Activated naive CD8-positive, alpha-beta T cell treated with anti-CD3 and anti-CD28 coated beads, Interleukin-2, amount 10 ng/mL, durations not matched to agents 7 days and 5 days (primary cell): ENCODE data around the gene ARFGEF3. TPM values are rescaled to one million over a fixed set of nuclear protein-coding genes. Genes with fewer than 3 reads are reported as not detected.

Experiments
- ATAC-seq: fragments of 150-1000 bp; cut with Tn5 transposase; one replicate; pipeline ENCODE4 v1.10.0; 2021; ENCODE audit warnings: low read depth, moderate library complexity
- POLR2A ChIA-PET: fragments of 350-600 bp; sonication (Branson Sonifier 250); formaldehyde crosslinking; loops from one replicate; lab custom pipeline; 2021; ENCODE audit warnings: antibody characterized with exemption; lab: Charles Lee
- DNase-seq: peaks from one replicate; pipeline ENCODE4 v3.0.0; 2021
- H3K27ac Mint-ChIP-seq: one replicate; pipeline ENCODE4 v1.8.0; 2022; ENCODE audit warnings: mild to moderate bottlenecking, mixed read lengths
- H3K27me3 Mint-ChIP-seq: one replicate; pipeline ENCODE4 v1.8.0; 2022; ENCODE audit warnings: mild to moderate bottlenecking, moderate library complexity, mixed read lengths
- H3K36me3 Mint-ChIP-seq: one replicate; pipeline ENCODE4 v1.8.0; 2021; ENCODE audit warnings: mild to moderate bottlenecking, mixed read lengths
- H3K4me1 Mint-ChIP-seq: one replicate; pipeline ENCODE4 v1.8.0; 2021; ENCODE audit warnings: mixed read lengths
- H3K4me3 Mint-ChIP-seq: one replicate; pipeline ENCODE4 v1.8.0; 2022; ENCODE audit warnings: mild to moderate bottlenecking, moderate library complexity, mixed read lengths
- H3K9me3 Mint-ChIP-seq: one replicate; pipeline ENCODE4 v1.8.0; 2021; ENCODE audit warnings: mixed read lengths
- total RNA-seq, 2 experiments: library from RNA; stranded (reverse); gene quantifications; one replicate each; pipeline ENCODE4 v1.2.3, GENCODE V29; 2021

ARFGEF3 gene
- total RNA-seq, 2 experiments from 2014 or later, result 0.28 to 0.30 TPM

- Mint-ChIP-seq H3K4me1 (no peaks in the 10 kb centered on the region), H3K27ac (no peak overlapping the region), H3K9me3 (no peaks in the 10 kb centered on the region), H3K27me3 (peaks cover 8% of the 10 kb centered on the region), H3K36me3 (no peaks in the 10 kb centered on the region), H3K4me3 (no peak overlapping the region)
- POLR2A ChIA-PET, result no interaction called here
- no peak for ATAC-seq
- no peak for DNase-seq
These were observed 148.6 kb downstream of the ARFGEF3 start for GRCh38 chr6:138310294-138310693.

DNA sequence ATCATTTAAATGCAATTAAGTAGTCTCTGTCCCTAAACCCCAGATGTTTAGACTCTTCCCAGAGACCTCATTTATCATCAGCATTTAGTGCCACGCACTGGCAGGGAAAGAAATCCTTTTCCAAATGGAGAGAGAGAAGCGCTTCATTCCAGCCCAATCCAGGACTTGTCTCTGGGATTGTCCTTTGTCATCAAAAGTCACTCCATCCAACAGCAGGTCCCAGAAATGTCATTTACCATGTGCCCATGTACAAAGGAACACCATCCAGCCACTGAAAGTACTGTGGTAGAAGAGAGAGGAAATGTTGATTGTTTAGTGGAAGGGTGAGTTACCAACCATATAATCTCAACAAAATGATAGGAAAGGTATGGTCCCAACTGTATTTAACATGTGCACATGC lies 149.1 kb downstream of the ARFGEF3 start:
- ATAC-seq (no peak), DNase-seq (no peak)
- Mint-ChIP-seq H3K4me1 (no peaks in the 10 kb centered on the region), H3K9me3 (no peaks in the 10 kb centered on the region), H3K27ac (no peak overlapping the region), H3K36me3 (no peaks in the 10 kb centered on the region), H3K4me3 (no peak overlapping the region), H3K27me3 (peaks cover 8% of the 10 kb centered on the region)
- POLR2A ChIA-PET, result no interaction called here

DNA sequence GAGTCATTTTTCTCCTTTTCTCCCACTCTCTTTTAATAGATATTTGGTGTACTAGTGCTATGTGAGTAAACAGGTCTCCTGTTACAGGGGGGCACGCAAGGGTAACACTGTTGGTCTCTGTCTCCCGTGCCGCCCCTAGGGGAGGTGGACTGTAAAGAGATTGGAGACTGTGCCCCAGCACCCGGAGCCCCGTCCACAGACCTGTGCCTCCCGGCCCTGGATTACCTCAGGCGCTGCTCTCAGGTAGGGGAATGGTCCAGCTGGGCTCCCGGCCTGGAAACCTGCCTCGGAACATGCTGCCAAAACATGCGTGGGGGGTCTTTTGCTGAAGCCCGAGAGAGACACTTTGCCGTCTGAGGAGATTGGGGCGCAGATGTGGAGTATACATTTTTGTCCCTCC lies 149.5 kb downstream of the ARFGEF3 start:
- H3K9me3 Mint-ChIP-seq, result no peaks in the 10 kb centered on the region
- peaks cover 8% of the 10 kb centered on the region for H3K27me3 Mint-ChIP-seq

DNA sequence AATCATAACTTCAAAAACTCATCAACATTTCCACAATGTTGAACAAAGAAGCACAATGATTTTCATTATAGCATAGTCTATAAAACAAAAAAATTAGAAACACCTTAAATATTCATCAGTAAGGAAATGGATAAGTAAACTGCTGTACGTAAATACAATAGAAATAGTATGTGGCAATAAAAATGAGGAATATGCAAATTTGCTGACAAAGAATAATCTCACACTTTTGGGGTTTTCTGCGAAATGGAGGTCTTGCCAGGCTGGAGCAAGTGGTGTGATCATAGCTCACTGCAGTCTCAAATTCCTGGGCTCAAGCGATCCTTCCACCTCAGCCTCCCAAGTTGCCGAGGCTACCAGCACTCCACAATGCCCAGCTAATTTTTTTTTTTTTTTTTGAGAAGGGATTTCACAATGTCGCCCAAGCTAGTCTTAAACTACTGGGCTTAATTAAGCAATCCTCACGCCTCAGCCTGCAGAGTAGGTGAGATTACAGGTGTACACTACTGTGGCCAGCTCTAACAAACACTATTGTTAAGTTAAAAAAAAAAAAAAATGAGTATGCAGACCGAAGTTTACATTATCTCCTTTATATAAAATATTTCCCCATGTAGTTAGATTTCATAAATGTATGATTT lies 157.1 kb downstream of the ARFGEF3 start:
- Mint-ChIP-seq H3K36me3 (no peaks in the 10 kb centered on the region), H3K27me3 (peaks cover 6% of the 10 kb centered on the region), H3K4me1 (no peaks in the 10 kb centered on the region), H3K27ac (no peak overlapping the region), H3K4me3 (no peak overlapping the region), H3K9me3 (no peaks in the 10 kb centered on the region)
- ATAC-seq (no peak), DNase-seq (no peak)
- POLR2A ChIA-PET, result no interaction called here

More for the DNA sequence above, 149.5 kb downstream of the ARFGEF3 start:
- Mint-ChIP-seq H3K36me3 (no peaks in the 10 kb centered on the region), H3K4me1 (no peaks in the 10 kb centered on the region), H3K4me3 (no peak overlapping the region), H3K27ac (no peak overlapping the region)
- DNase-seq (no peak), ATAC-seq (no peak)
- POLR2A ChIA-PET, result no interaction called here

DNA sequence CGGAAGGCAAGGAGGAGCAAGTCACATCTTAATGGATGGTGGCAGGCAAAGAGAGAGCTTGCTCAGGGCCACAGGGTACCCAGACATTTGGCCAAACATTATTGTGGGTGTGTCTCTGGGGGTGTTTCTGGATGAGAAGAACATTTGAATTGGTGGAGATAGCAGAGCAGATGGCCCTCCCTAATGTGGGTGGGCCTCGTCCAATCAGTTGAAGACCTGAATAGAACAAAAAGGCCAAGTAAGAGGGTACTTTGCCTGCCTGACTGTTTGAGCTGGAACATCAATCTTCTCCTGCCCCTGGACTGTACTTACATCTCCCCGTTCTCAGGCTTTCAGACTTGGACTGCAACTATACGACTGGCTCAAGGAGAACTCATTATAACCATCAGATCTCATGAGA lies 160.2 kb downstream of the ARFGEF3 start:
- Mint-ChIP-seq H3K36me3 (no peaks in the 10 kb centered on the region), H3K27me3 (peaks cover 6% of the 10 kb centered on the region), H3K4me1 (no peaks in the 10 kb centered on the region), H3K9me3 (no peaks in the 10 kb centered on the region), H3K27ac (no peak overlapping the region), H3K4me3 (no peak overlapping the region)
- no peak for ATAC-seq
- POLR2A ChIA-PET, result no interaction called here
- no peak for DNase-seq

DNA sequence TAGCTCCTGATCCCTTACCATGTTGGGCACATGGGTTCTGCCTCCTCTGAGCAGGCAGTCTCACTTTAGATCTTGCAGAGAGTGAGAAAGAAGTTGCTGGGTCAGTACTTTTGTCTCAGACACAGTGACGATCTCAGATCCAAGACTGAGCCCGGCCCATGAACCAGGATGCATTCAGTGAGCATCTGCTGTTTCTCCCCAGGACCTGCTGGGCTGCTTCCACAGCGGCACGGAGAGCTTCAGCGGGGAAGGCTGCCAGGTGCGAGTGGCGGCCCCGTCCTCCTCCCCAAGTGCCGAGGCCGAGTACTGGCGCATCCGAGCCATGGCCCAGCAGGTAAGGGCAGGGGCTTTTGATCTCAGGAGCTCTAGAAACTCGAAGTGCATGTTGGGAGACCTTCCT lies 162.1 kb downstream of the ARFGEF3 start:
- Mint-ChIP-seq H3K9me3 (no peaks in the 10 kb centered on the region), H3K4me3 (no peak overlapping the region), H3K36me3 (no peaks in the 10 kb centered on the region), H3K27ac (no peak overlapping the region), H3K4me1 (peaks cover 2% of the 10 kb centered on the region), H3K27me3 (peaks cover 6% of the 10 kb centered on the region)
- DNase-seq (no peak), ATAC-seq (no peak)
- POLR2A ChIA-PET, result no interaction called here

- peaks cover 2% of the 10 kb centered on the region for H3K4me1 Mint-ChIP-seq
- ATAC-seq, result no peak
- no peak overlapping the region for H3K4me3 Mint-ChIP-seq
- peaks cover 4% of the 10 kb centered on the region for H3K27me3 Mint-ChIP-seq
- H3K9me3 Mint-ChIP-seq, result no peaks in the 10 kb centered on the region
- POLR2A ChIA-PET, result no interaction called here
- H3K36me3 Mint-ChIP-seq, result no peaks in the 10 kb centered on the region
- no peak overlapping the region for H3K27ac Mint-ChIP-seq
- DNase-seq, result no peak
These were observed 166.5 kb downstream of the ARFGEF3 start for GRCh38 chr6:138328210-138328609.

DNA sequence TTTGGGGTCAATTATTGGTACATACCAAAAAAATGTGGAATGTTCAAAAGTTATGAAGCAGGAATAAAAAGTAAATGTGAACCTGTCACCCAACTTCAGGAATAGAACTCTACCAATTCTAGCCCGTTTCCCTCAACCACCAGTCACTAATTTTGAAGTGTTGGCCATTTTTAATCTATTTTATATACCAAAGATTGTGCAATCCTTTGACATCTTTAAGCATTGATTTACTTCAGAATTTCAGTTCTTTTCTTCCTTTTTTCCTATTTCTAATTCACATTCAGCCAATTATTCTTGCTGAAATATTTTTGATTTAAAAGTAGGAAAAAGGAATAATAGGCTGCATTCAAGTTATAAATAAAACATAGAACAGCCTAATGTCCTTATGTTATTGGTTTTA lies 169.0 kb downstream of the ARFGEF3 start:
- no peak for ATAC-seq
- Mint-ChIP-seq H3K4me3 (no peak overlapping the region), H3K36me3 (no peaks in the 10 kb centered on the region), H3K27ac (no peak overlapping the region), H3K9me3 (no peaks in the 10 kb centered on the region), H3K4me1 (peaks cover 2% of the 10 kb centered on the region), H3K27me3 (peaks cover 4% of the 10 kb centered on the region)
- POLR2A ChIA-PET, result no interaction called here
- DNase-seq, result no peak

DNA sequence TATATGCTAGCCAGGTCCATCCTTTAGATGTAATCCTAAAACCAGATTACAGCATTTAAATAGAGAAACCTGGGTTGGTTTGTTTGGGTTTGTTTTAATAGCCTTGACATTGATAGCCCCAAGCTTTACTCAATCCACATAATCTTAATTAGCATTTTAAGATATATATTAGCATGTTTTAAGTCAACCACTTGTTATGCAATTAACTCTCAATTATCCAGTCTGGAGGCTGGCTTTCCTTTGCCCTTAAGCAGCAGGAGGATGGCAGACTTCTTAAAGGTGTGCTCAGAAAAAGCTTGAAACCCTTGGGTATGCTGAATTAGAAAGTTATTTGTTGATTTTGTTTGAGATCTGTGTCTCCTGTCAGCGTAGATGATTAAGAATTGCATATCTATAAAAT lies 169.7 kb downstream of the ARFGEF3 start:
- DNase-seq (no peak), ATAC-seq (no peak)
- Mint-ChIP-seq H3K4me1 (peaks cover 2% of the 10 kb centered on the region), H3K36me3 (no peaks in the 10 kb centered on the region), H3K9me3 (no peaks in the 10 kb centered on the region), H3K27ac (no peak overlapping the region), H3K27me3 (peaks cover 4% of the 10 kb centered on the region), H3K4me3 (no peak overlapping the region)
- POLR2A ChIA-PET, result no interaction called here

GRCh38 chr6:138331984-138332383 lies 170.2 kb downstream of the ARFGEF3 start:
- ATAC-seq (no peak), DNase-seq (no peak)
- H3K27ac Mint-ChIP-seq, result no peak overlapping the region
- H3K9me3 Mint-ChIP-seq, result no peaks in the 10 kb centered on the region
- no peaks in the 10 kb centered on the region for H3K36me3 Mint-ChIP-seq
- H3K4me3 Mint-ChIP-seq, result no peak overlapping the region
- H3K27me3 Mint-ChIP-seq, result peaks cover 4% of the 10 kb centered on the region
- POLR2A ChIA-PET, result no interaction called here
- H3K4me1 Mint-ChIP-seq, result peaks cover 2% of the 10 kb centered on the region

GRCh38 chr6:138334000-138334399 lies 172.3 kb downstream of the ARFGEF3 start:
- Mint-ChIP-seq H3K27ac (no peak overlapping the region), H3K4me1 (no peaks in the 10 kb centered on the region), H3K27me3 (peaks cover 8% of the 10 kb centered on the region), H3K36me3 (no peaks in the 10 kb centered on the region), H3K9me3 (no peaks in the 10 kb centered on the region), H3K4me3 (no peak overlapping the region)
- POLR2A ChIA-PET, result no interaction called here
- no peak for ATAC-seq
- no peak for DNase-seq

GRCh38 chr6:138334963-138335362 lies 173.2 kb downstream of the ARFGEF3 start:
- Mint-ChIP-seq H3K27me3 (peaks cover 10% of the 10 kb centered on the region), H3K36me3 (no peaks in the 10 kb centered on the region), H3K9me3 (no peaks in the 10 kb centered on the region), H3K4me1 (no peaks in the 10 kb centered on the region), H3K4me3 (no peak overlapping the region), H3K27ac (no peak overlapping the region)
- no peak for ATAC-seq
- POLR2A ChIA-PET, result no interaction called here
- DNase-seq, result no peak

DNA sequence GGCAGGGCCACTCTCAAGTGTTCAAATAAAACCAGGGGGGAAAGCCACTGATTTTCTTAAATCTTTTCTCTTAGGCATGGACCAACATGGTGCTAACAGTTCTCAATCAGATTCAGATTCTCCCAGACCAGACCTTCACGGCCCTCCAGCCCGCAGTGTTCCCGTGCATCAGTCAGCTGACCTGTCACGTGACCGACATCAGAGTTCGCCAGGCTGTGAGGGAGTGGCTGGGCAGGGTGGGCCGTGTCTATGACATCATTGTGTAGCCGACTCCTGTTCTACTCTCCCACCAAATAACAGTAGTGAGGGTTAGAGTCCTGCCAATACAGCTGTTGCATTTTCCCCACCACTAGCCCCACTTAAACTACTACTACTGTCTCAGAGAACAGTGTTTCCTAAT lies 174.5 kb downstream of the ARFGEF3 start:
- DNase-seq (no peak), ATAC-seq (no peak)
- peaks cover 17% of the 10 kb centered on the region for H3K27me3 Mint-ChIP-seq
- POLR2A ChIA-PET, result no interaction called here
- H3K4me3 Mint-ChIP-seq, result no peak overlapping the region
- H3K4me1 Mint-ChIP-seq, result no peaks in the 10 kb centered on the region
- no peaks in the 10 kb centered on the region for H3K9me3 Mint-ChIP-seq
- no peak overlapping the region for H3K27ac Mint-ChIP-seq
- no peaks in the 10 kb centered on the region for H3K36me3 Mint-ChIP-seq

DNA sequence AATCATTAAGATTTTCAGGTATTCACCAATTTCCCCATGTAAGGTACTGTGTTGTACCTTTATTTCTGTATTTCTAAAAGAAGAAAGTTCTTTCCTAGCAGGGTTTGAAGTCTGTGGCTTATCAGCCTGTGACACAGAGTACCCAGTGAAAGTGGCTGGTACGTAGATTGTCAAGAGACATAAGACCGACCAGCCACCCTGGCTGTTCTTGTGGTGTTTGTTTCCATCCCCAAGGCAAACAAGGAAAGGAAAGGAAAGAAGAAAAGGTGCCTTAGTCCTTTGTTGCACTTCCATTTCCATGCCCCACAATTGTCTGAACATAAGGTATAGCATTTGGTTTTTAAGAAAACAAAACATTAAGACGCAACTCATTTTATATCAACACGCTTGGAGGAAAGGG lies 175.3 kb downstream of the ARFGEF3 start:
- Mint-ChIP-seq H3K27ac (no peak overlapping the region), H3K36me3 (no peaks in the 10 kb centered on the region), H3K4me3 (no peak overlapping the region), H3K27me3 (peaks cover 17% of the 10 kb centered on the region), H3K9me3 (no peaks in the 10 kb centered on the region), H3K4me1 (no peaks in the 10 kb centered on the region)
- ATAC-seq, result no peak
- no peak for DNase-seq
- POLR2A ChIA-PET, result no interaction called here

DNA sequence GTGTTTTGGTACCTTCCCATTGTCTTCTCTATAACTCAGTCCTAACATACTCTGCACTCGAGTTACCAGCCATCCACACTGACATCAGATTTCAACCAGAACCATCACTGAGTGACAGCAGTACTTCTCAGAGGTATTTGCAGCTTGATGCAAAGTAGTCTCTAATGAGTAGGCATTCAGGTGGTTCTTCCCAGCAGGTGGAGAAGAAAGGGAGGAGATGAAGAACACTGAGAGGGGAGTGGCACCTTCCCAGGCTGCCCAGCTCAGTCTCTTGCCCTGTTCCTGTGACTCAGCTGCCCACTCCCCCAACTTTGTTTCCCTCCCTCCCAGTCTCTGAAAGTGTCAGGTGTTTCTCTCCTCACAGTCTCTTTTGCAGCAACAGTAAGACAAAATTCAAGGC lies 177.3 kb downstream of the ARFGEF3 start:
- POLR2A ChIA-PET, result no interaction called here
- Mint-ChIP-seq H3K36me3 (no peaks in the 10 kb centered on the region), H3K4me3 (no peak overlapping the region), H3K27ac (no peak overlapping the region), H3K4me1 (no peaks in the 10 kb centered on the region), H3K9me3 (no peaks in the 10 kb centered on the region), H3K27me3 (peaks cover 30% of the 10 kb centered on the region)
- no peak for DNase-seq
- no peak for ATAC-seq
